Uterus (tissue), 4 donors: Measurements from ENCODE around the gene SNAPC3. TPM values are rescaled to one million over a fixed set of nuclear protein-coding genes. Genes with fewer than 3 reads are reported as not detected.

ENCODE experiments used
- DNase-seq, 2 donors: peaks; one replicate each; pipeline ENCODE4 v3.0.0-alpha.2; 2019 to 2020
- H3K27ac ChIP-seq, 2 donors: fragments of 200-600 bp; sonication (generic); 1 replicate in 1 of 2; 2 replicates in 1 of 2; pipeline ENCODE4 v1.5.1; 2016 to 2018
- H3K27me3 ChIP-seq, 2 donors: fragments of 200-600 bp; sonication (generic); one replicate each; pipeline ENCODE4 v1.5.1; 2018 to 2019; ENCODE audit warnings: control low read depth in 1 of 2
- H3K36me3 ChIP-seq, 2 donors: fragments of 200-600 bp; sonication (generic); one replicate each; pipeline ENCODE4 v1.5.1; 2019; ENCODE audit warnings: control low read depth in 1 of 2
- H3K4me1 ChIP-seq, 2 donors: fragments of 200-600 bp; sonication (generic); one replicate each; pipeline ENCODE4 v1.5.1; 2018 to 2019; ENCODE audit warnings: control low read depth in 1 of 2
- H3K4me3 ChIP-seq, 2 donors: fragments of 200-600 bp; sonication (generic); 1 replicate in 1 of 2; 2 replicates in 1 of 2; pipeline ENCODE4 v1.5.1; 2018 to 2019; ENCODE audit warnings: mild to moderate bottlenecking in 1 of 2
- H3K9me3 ChIP-seq, 2 donors: fragments of 200-600 bp; sonication (generic); one replicate each; pipeline ENCODE4 v1.5.1; 2019; ENCODE audit warnings: control low read depth in 1 of 2
- CTCF ChIP-seq, 4 experiments: fragments of 200-600 bp in 2 of 4; fragments of 450-650 bp in 2 of 4; sonication (generic) in 2 of 4; IDR thresholded peaks; one replicate each; pipeline ENCODE4 v1.5.1; 2016 to 2019; ENCODE audit warnings: antibody characterized with exemption in 4 of 4, mild to moderate bottlenecking in 2 of 4, moderate library complexity in 1 of 4
- POLR2A ChIP-seq, 2 donors: fragments of 450-650 bp; IDR thresholded peaks; one replicate each; pipeline ENCODE4 v1.6.1; 2016; ENCODE audit warnings: antibody characterized with exemption in 2 of 2, mild to moderate bottlenecking in 1 of 2, moderate library complexity in 1 of 2
- intact Hi-C: fragments of 100-400 bp; cut with DNase I; formaldehyde crosslinking; loops from one replicate; pipeline ENCODE4 v1.15.1; 2023; ENCODE audit warnings: low total_unique reads
- total RNA-seq, 4 donors: library from RNA; depleted of rRNA in 3 of 4; stranded (reverse); fragments of >200 nt in 3 of 4; gene quantifications; one replicate each; pipeline versions ENCODE4 v1.1.0 to v1.2.4, GENCODE V29; 2014 to 2023
- donor health status: DM: yes; HTN: yes; CAD: no.

The SNAPC3 gene
- total RNA-seq, 4 donors from 2014 or later: 31.5 to 67.1 (median 39.7) TPM

- Histone ChIP-seq H3K27me3 (no peaks in the 10 kb centered on the region), H3K4me1 (no peaks in the 10 kb centered on the region), H3K27ac (no peak overlapping the region), H3K9me3 (no peaks in the 10 kb centered on the region), H3K4me3 (no peak overlapping the region), H3K36me3 (no peaks in the 10 kb centered on the region)
- no peak for DNase-seq
- intact Hi-C loops: no loop called here
- no peak for TF ChIP-seq POLR2A (IDR thresholded peaks at IDR 0.05)
- TF ChIP-seq CTCF (IDR thresholded peaks at IDR 0.05): no peak
Observed at GRCh38 chr9:15499139-15499538, 76.5 kb downstream of the SNAPC3 start.

GRCh38 chr9:15501179-15501578 is 78.5 kb downstream of the SNAPC3 start:
- Histone ChIP-seq H3K4me1 (no peaks in the 10 kb centered on the region), H3K4me3 (no peak overlapping the region), H3K36me3 (no peaks in the 10 kb centered on the region), H3K9me3 (no peaks in the 10 kb centered on the region), H3K27me3 (no peaks in the 10 kb centered on the region), H3K27ac (no peak overlapping the region)
- TF ChIP-seq CTCF (IDR thresholded peaks at IDR 0.05) (no peak), POLR2A (IDR thresholded peaks at IDR 0.05) (no peak)
- intact Hi-C loops: no loop called here
- DNase-seq: no peak

GRCh38 chr9:15501803-15502202 is 79.1 kb downstream of the SNAPC3 start:
- DNase-seq: no peak
- H3K9me3 ChIP-seq: no peaks in the 10 kb centered on the region

GRCh38 chr9:15505921-15506320 is 83.2 kb downstream of the SNAPC3 start:
- TF ChIP-seq CTCF (IDR thresholded peaks at IDR 0.05) (no peak), POLR2A (IDR thresholded peaks at IDR 0.05) (no peak)
- no peak overlapping the region for H3K4me3 ChIP-seq
- intact Hi-C loops: no loop called here
- no peak overlapping the region for H3K27ac ChIP-seq
- H3K36me3 ChIP-seq: no peaks in the 10 kb centered on the region
- no peaks in the 10 kb centered on the region for H3K9me3 ChIP-seq
- DNase-seq: no peak
- no peaks in the 10 kb centered on the region for H3K4me1 ChIP-seq
- no peaks in the 10 kb centered on the region for H3K27me3 ChIP-seq

More at GRCh38 chr9:15501803-15502202, 79.1 kb downstream of the SNAPC3 start:
- no peaks in the 10 kb centered on the region for H3K27me3 ChIP-seq
- no peaks in the 10 kb centered on the region for H3K4me1 ChIP-seq
- H3K4me3 ChIP-seq: no peak overlapping the region
- H3K27ac ChIP-seq: no peak overlapping the region
- TF ChIP-seq CTCF (IDR thresholded peaks at IDR 0.05): no peak
- no peak for TF ChIP-seq POLR2A (IDR thresholded peaks at IDR 0.05)
- no peaks in the 10 kb centered on the region for H3K36me3 ChIP-seq
- intact Hi-C loops: no loop called here

- H3K4me1 ChIP-seq: no peaks in the 10 kb centered on the region
- no peaks in the 10 kb centered on the region for H3K36me3 ChIP-seq
- H3K4me3 ChIP-seq: peak overlapping the region; percentile 90 to 96
- DNase-seq: peak; percentile 39 to 45
- no peak for TF ChIP-seq POLR2A (IDR thresholded peaks at IDR 0.05)
- TF ChIP-seq CTCF (IDR thresholded peaks at IDR 0.05): no peak
- no peaks in the 10 kb centered on the region for H3K9me3 ChIP-seq
- H3K27me3 ChIP-seq: no peaks in the 10 kb centered on the region
- H3K27ac ChIP-seq: peak overlapping the region; percentile 93 to 96
- intact Hi-C loops: loop anchor here (5.0 kb wide), 1 partner anchor 37 kb away; no protein-coding TSS in a partner anchor
Observed at GRCh38 chr9:15509931-15510788, 87.5 kb downstream of the SNAPC3 start.
